Measurements from ENCODE around the gene F12. TPM values are rescaled to one million over a fixed set of nuclear protein-coding genes. Genes with fewer than 3 reads are reported as not detected.

The F12 gene
- total RNA-seq, 2 donors from 2014 or later, result 9.0 to 11.3 TPM

- intact Hi-C loops (cut with DNase I, micrococcal nuclease), result no loop called here
- no peak for ATAC-seq
- DNase-seq, result no peak
Measured at GRCh38 chr5:177354711-177355110, 54.7 kb downstream of the F12 start.

- no peak for ATAC-seq
- no peak for DNase-seq
- intact Hi-C loops (cut with DNase I, micrococcal nuclease), result no loop called here
Measured at GRCh38 chr5:177354256-177354655, 55.1 kb downstream of the F12 start.

GRCh38 chr5:177353093-177353492, 56.3 kb downstream of the F12 start:
- ATAC-seq, result no peak
- intact Hi-C loops (cut with DNase I, micrococcal nuclease), result no loop called here

More at GRCh38 chr5:177353093-177353492, 56.3 kb downstream of the F12 start:
- DNase-seq, result no peak

Other genes with a start within 250 kb of the F12 start
- gene RAB24, start 105.8 kb downstream of the F12 start, total RNA-seq, result 10 to 100 TPM; 30.4 to 34.5 TPM
- gene PRELID1, start 105.8 kb downstream of the F12 start, total RNA-seq, result 100 to 1,000 TPM; 263 to 276 TPM
- 10 to 100 TPM in 1 of 2 donors, 1 to 10 TPM in 1; 8.3 to 12.9 TPM for gene MXD3, start 97.7 kb downstream of the F12 start, total RNA-seq
- gene LMAN2, start 57.9 kb downstream of the F12 start, total RNA-seq, result 100 to 1,000 TPM; 139 to 141 TPM
- gene RGS14, start 51.6 kb downstream of the F12 start, total RNA-seq, result 10 to 100 TPM in 1 of 2 donors, 1 to 10 TPM in 1; 5.6 to 12.0 TPM
- not detected for gene SLC34A1, start 25.1 kb downstream of the F12 start, total RNA-seq
- gene PFN3, start 8.9 kb downstream of the F12 start, total RNA-seq, result not detected
- gene GRK6, start 17.1 kb upstream of the F12 start, total RNA-seq, result 10 to 100 TPM; 34.6 to 43.5 TPM
- gene PRR7, start 37.2 kb upstream of the F12 start, total RNA-seq, result 1 to 10 TPM; 1.6 to 2.2 TPM
- gene DBN1, start 64.1 kb upstream of the F12 start, total RNA-seq, result 10 to 100 TPM; 11.8 to 18.8 TPM
- gene PDLIM7, start 88.0 kb upstream of the F12 start, total RNA-seq, result 10 to 100 TPM; 12.1 to 56.5 TPM
- gene DOK3, start 100.3 kb upstream of the F12 start, total RNA-seq, result 1 to 10 TPM; 4.1 to 8.9 TPM
- gene DDX41, start 107.4 kb upstream of the F12 start, total RNA-seq, result 10 to 100 TPM; 74.3 to 79.9 TPM
- 10 to 100 TPM; 52.1 to 56.1 TPM for gene FAM193B, start 145.0 kb upstream of the F12 start, total RNA-seq
- gene TMED9, start 182.6 kb upstream of the F12 start, total RNA-seq, result 100 to 1,000 TPM; 160 to 204 TPM
- 10 to 100 TPM; 17.5 to 21.9 TPM for gene B4GALT7, start 190.6 kb upstream of the F12 start, total RNA-seq

All from left colon (tissue), 2 donors.